ENCODE measurements around the gene MVD. TPM values are rescaled to one million over a fixed set of nuclear protein-coding genes. Genes with fewer than 3 reads are reported as not detected.

Gene MVD
- total and polyA plus RNA-seq, 2 of the 13 experiments (the other 11 are each of a cell fraction or from before 2014, with no cell fraction given): 28.1 to 187 TPM

- TF ChIP-seq THRA (CRISPR knock-in tag; IDR thresholded peaks at IDR 0.05; ENCODE audit: borderline replicate concordance) (0 out of 2 replicates have a peak, but pooled peaks have one; percentile 18), HINFP (CRISPR knock-in tag; IDR thresholded peaks at IDR 0.05; ENCODE audit: low read depth) (0 out of 2 replicates have a peak, but pooled peaks have one; percentile 61), ZNF503 (CRISPR knock-in tag; IDR thresholded peaks at IDR 0.05) (no peak), SUZ12 (IDR thresholded peaks at IDR 0.05; ENCODE audit: low read depth, low read length) (no peak), ZNF225 (CRISPR knock-in tag; IDR thresholded peaks at IDR 0.05) (peak; percentile 40; the same call in 1 of the 2 replicates), TRIM22 (IDR thresholded peaks at IDR 0.05) (no peak), ZNF800 (CRISPR knock-in tag; IDR thresholded peaks at IDR 0.05) (no peak; the same call in 1 of the 2 replicates), CHD4 (IDR thresholded peaks at IDR 0.05; ENCODE audit: borderline replicate concordance, low read length) (no peak), BHLHE40 (IDR thresholded peaks at IDR 0.05; ENCODE audit: low read length) (no peak), ZBTB26 (CRISPR knock-in tag; IDR thresholded peaks at IDR 0.05; ENCODE audit: borderline replicate concordance) (no peak), ZNF18 (CRISPR knock-in tag; IDR thresholded peaks at IDR 0.05; ENCODE audit: insufficient replicate concordance) (no peak), RBAK (CRISPR knock-in tag; IDR thresholded peaks at IDR 0.05) (no peak), NCOA2 (CRISPR knock-in tag; IDR thresholded peaks at IDR 0.05) (no peak), SMC3 (IDR thresholded peaks at IDR 0.05; ENCODE audit: low read length) (peak; percentile 10; the same call in 1 of the 2 replicates), ZNF468 (CRISPR knock-in tag; IDR thresholded peaks at IDR 0.05) (no peak), ERF (CRISPR knock-in tag; IDR thresholded peaks at IDR 0.05) (no peak), IRF2 (CRISPR knock-in tag; IDR thresholded peaks at IDR 0.05) (peak; percentile 17; the same call in 1 of the 2 replicates)
Observed at GRCh38 chr16:88685156-88686061, 22.5 kb upstream of the MVD start (continued).

All from HepG2 (cell line).